HG03108 (cell line): Measurements from ENCODE around the gene ZPR1.
"Not testable (repeated sequence)": the region's sequence is repeated elsewhere in the genome, so short reads cannot be mapped to it uniquely, and the experiment has no call there.

ENCODE experiments used
- ATAC-seq: cut with Tn5 transposase; IDR thresholded peaks from one replicate; pipeline ENCODE4 v1.9.1; 2021; ENCODE audit warnings: moderate library complexity; ENCODE audit not compliant: unreplicated experiment

The ZPR1 gene

GRCh38 chr11:116825434-116825833, 37.6 kb upstream of the ZPR1 start:
- ATAC-seq = no peak

- ATAC-seq = no peak
Measured at GRCh38 chr11:116823031-116823843, 35.4 kb upstream of the ZPR1 start, which contains the start of gene APOA4. TSS of gene APOA4 (minus strand) at chr11:116823304. CDS start at chr11:116823191, 113 bp downstream.

DNA sequence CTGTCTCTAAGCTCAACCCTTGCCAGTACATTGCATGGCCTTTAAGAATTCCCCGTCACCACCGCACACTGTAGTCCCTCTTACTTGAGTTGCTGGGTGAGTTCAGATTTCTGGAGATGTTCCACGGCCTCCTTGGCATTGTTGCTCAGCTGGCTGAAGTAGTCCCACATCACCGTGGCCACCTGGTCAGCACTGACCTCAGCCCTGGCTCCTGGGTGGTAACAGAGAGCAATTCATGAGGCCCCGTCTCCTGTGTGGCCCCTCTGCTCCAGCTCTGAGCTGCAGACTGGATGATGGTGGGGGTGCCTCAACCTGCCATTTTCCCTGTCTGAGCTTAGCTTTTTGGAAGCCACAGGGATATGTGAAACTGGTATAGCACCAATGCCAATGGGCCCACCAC, 34.8 kb upstream of the ZPR1 start:
- no peak for ATAC-seq

DNA sequence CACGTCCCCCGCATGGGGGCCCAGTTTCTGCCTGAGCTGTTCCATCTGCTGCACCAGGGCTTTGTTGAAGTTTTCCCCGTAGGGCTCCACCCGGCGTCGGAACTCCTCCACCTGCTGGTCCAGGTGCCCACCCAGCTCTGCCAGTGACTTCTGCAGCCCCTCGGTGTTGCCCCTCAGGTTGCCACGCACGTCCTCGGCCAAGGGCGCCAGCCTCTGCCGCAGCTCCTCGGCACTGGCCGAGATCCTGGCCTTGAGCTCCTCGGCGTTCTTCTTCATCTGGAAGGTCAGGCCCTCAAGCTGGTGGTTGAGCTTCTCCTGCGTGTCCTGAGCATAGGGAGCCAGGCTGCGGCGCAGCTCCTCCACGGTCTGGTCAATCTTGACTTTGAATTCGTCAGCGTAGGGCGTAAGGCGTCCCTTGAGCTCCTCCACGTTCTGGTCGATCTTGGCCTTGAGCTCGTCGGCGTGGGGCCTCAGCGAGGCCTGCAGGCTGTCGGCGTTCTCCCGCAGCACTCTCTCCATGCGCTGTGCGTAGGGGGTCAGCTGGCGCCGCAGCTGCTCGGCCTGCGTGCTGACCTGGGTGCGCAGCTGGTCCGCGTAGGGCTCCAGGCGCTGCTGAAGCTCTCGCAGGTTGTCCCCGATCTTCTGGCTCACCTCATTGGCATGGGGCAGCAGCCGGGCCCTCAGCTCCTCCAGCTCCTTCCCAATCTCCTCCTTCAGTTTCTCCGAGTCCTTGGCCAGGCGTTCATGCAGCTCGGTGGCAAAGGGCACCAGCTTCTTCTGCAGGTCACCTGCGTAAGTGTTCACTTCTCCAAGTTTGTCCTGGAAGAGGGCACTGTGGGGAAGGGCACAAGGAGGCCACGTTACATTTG, 33.5 kb upstream of the ZPR1 start:
- ATAC-seq = no peak

- no peak for ATAC-seq
Measured at GRCh38 chr11:116819049-116819448, 31.2 kb upstream of the ZPR1 start.

- ATAC-seq = no peak
Measured at GRCh38 chr11:116814502-116814901, 26.7 kb upstream of the ZPR1 start.

GRCh38 chr11:116813781-116814471, 26.1 kb upstream of the ZPR1 start:
- no peak for ATAC-seq

DNA sequence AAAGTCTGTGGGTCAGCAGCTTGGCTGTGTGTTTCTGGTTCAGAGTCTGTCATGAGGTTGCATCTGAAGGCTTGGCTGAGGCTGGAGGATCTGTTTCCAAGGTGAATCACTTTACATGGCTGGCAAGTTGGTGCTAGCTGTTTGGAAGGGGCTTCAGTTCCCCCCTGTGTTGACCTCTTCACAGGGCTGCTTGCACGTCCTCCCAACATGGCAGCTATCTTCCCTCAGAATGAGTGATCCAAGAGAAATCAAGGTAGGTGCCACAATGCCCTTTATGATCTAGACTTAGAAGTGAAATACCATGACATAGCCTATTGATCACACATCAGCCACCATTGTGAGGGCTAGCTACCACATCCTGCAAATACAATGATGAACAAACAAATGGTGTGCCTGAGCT, 25.3 kb upstream of the ZPR1 start:
- no peak for ATAC-seq

DNA sequence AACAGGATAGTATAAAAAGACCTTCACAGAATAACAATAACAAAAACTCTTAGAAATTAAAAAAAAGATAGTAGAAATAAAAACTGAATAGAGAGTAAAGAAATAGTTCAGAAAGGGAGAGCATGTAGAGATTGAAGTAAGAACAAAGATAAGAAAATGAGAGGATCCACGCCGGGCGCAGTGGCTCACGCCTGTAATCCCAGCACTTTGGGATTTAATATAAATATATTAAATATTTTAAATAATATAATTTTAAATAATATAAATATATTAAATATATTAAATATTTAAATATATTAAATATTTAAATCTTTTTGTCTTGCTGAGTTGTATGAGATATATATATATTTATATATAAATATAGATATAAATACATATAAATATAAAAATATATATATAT, 24.3 kb upstream of the ZPR1 start:
- no peak for ATAC-seq

DNA sequence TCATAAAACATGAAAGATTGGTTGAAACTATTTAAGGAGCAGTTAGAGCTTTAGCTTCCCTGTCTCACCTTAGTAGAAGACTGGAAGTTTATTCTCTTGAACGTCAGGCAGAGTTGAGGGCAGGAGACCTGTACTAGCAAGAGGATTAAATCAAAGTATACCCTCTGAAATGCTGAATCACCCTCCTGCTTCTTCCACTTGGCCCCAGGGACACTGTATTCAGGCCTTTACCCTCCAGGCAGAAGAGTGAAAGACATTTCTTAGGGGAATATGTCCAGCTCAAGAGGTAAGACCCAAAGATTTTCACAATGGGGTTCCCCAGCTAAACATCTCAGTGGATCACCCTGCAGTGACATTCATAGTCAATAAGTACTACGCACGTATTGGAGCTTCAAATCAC, 23.4 kb upstream of the ZPR1 start:
- ATAC-seq = no peak

DNA sequence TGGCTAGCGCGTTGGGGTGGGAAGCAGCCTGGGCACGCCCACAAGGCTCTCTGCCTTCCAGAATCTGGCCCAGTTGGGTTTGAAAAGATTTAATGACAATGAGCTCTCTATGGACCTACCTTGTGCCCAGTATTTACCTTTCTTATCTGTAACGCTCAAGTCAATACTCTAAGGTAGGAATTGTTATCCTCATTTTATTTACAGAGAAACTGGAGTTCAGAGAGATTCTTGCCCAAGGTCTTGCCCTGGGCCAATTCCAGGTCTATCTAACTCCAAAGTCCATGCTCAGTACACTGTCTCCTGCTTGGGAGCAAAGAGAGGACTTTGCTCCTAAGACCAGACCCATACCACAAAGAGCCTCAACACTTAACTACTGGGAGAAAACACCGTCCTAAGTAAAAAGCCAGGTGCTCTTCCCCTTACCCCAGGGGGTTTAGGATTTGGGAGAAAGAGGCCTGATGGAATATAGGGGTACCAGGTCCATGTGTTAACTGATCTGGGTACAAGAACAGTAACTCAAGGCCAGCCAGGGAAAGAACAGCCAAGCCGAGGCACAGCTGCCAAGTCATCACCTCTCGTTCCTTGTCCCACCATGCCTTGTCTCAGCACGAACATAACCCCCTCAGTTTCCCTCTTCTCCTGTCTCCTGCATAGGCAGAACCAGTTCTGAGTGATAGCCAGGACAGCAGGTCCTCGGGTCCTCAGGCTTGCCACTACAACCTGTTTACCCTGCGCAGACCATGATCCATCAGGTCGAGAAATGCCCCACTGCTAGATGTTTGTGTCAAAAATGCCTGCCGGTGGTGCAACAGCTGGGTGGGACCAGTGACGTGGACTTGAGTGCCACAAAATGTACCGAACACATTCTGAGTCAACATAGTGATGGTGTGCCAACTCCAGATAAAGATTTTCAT, 20.7 kb upstream of the ZPR1 start:
- no peak for ATAC-seq

GRCh38 chr11:116807601-116808261, 19.9 kb upstream of the ZPR1 start:
- ATAC-seq = no peak

DNA sequence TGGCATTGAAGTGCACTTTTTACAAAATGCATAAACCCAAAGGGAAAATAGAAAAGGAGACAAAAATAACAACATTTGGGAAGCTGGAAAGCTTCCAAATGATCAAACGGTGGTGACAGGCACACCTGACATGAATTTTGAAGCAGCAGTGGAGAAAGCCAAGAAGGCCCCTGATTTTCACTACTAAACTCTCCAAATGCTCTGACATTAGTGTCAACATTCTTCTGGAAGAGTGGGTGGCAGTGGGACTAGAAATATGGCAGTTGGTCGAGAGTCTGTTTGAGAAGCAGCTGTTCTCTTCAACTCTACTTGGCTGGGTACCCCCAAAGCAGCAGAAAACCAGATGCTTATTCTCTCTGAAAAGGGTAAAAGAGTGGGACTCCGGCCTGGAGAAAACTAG, 16.2 kb upstream of the ZPR1 start:
- no peak for ATAC-seq

DNA sequence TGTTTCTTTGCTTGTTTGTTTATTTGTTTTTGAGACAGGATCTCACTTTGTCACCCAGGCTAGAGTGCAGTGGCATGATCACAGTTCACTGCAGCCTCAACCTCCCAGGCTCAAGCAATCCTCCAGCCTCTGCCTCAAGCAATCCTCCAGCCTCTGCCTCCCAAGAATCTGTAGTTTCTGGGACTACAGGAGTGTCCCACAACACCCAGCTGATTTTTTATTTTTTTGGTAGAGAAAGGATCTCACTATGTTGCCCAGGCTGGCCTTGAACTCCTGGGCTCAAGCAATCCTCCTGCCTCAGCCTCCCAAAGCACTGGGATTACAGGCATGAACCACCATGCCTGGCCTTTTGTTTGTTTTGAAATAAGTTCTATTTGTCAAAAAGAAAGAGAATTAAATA, 13.8 kb upstream of the ZPR1 start:
- not testable (repeated sequence) for ATAC-seq

DNA sequence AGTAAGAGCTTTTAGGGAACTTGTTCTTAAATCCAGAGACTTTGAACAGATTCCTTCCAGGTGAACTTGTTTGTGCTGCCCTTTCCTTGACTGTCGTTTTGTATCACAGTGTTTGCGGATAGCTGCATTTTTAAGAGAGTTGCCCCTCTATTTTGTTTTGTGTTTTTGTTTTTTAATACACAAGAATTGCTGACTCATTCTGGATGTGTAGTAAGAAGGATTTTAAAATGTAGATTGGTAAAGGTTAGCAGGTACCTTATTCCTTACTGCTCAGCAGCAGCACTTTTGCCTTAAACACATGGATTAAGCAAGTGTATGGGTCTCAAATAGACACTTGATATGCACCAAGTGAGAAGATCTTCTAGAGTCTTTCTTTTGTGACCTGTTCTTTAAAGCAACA, 12.8 kb upstream of the ZPR1 start:
- ATAC-seq = no peak

DNA sequence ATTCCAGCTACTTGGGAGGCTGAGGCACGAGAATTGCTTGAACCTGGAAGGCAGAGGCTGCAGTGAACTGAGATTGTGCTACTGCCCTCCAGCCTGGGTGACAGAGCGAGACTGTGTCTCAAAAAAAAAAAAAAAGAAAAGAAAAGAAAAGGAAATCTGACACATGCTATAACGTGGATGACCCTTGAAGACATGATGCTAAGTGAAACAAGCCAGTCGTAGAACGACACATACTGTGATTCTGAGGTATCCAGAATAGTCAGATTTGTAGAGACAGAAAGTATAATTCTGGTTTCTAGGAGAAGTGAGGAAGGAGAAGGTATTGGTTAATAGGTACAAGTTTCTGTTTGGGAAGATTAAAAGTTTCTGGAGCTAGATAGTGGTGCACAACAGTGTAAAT, 10.5 kb upstream of the ZPR1 start:
- ATAC-seq = no peak

- no peak for ATAC-seq
Measured at GRCh38 chr11:116797816-116798215, 10.0 kb upstream of the ZPR1 start.

GRCh38 chr11:116796548-116796947, 8.7 kb upstream of the ZPR1 start:
- no peak for ATAC-seq

- no peak for ATAC-seq
Measured at GRCh38 chr11:116794851-116795250, 7.0 kb upstream of the ZPR1 start.

GRCh38 chr11:116793772-116794097, 5.9 kb upstream of the ZPR1 start:
- ATAC-seq = no peak
